DND-41 (cell line): ENCODE measurements around the gene TMEM242.

Experiments
- ATAC-seq: fragments of 200-7000 bp; cut with Tn5 transposase; 3 replicates; pipeline ENCODE4 v1.9.1; 2021; ENCODE audit warnings: low read depth; ENCODE audit not compliant: insufficient read depth
- DNase-seq: peaks from one replicate; pipeline ENCODE4 v3.0.0-alpha.2; 2020
- H2AFZ ChIP-seq: 2 replicates; pipeline ENCODE4 v1.6.0; 2012; ENCODE audit warnings: low read depth, low read length
- H3K27ac ChIP-seq: 2 replicates; pipeline ENCODE4 v1.5.1; 2012; ENCODE audit warnings: low read length, inconsistent platforms
- H3K27me3 ChIP-seq: fragments of 200-600 bp; sonication (generic); 2 replicates; pipeline ENCODE4 v1.6.0; 2012; ENCODE audit warnings: low read length, mild to moderate bottlenecking, inconsistent platforms; ENCODE audit not compliant: insufficient read depth, poor library complexity
- H3K36me3 ChIP-seq: 2 replicates; pipeline ENCODE4 v1.5.1; 2012; ENCODE audit warnings: low read length, inconsistent platforms; ENCODE audit not compliant: insufficient read depth
- H3K4me1 ChIP-seq: 2 replicates; pipeline ENCODE4 v1.5.1; 2012; ENCODE audit warnings: mild to moderate bottlenecking, low read length; ENCODE audit not compliant: insufficient read depth
- H3K4me2 ChIP-seq: 2 replicates; pipeline ENCODE4 v1.6.0; 2012; ENCODE audit warnings: mild to moderate bottlenecking, moderate library complexity, low read length, inconsistent platforms; ENCODE audit not compliant: insufficient read depth
- H3K4me3 ChIP-seq, 2 experiments: fragments of 200-600 bp in 1 of 2; shearing (Covaris generic) in 1 of 2; 2 replicates each; pipeline ENCODE4 v1.5.1; 2012 to 2016; ENCODE audit warnings: inconsistent platforms in 2 of 2, low read length in 2 of 2, mild to moderate bottlenecking in 2 of 2, low read depth in 1 of 2, moderate library complexity in 1 of 2
- H3K79me2 ChIP-seq: 2 replicates; pipeline ENCODE4 v1.6.0; 2012; ENCODE audit warnings: low read length, inconsistent platforms; ENCODE audit not compliant: insufficient read depth
- H3K9ac ChIP-seq: 2 replicates; pipeline ENCODE4 v1.6.0; 2012; ENCODE audit warnings: low read depth, mild to moderate bottlenecking, inconsistent platforms, low read length, moderate library complexity
- H3K9me3 ChIP-seq: 2 replicates; pipeline ENCODE4 v1.5.1; 2012; ENCODE audit warnings: low read length, moderate library complexity, mild to moderate bottlenecking, inconsistent platforms; ENCODE audit not compliant: insufficient read depth, severe bottlenecking
- H4K20me1 ChIP-seq: 2 replicates; pipeline ENCODE4 v1.6.0; 2012; ENCODE audit warnings: low read length; ENCODE audit not compliant: insufficient read depth
- CTCF ChIP-seq: IDR thresholded peaks from 2 replicates; pipeline ENCODE4 v1.5.1; 2012; ENCODE audit warnings: borderline replicate concordance, low read length, moderate library complexity, mild to moderate bottlenecking; ENCODE audit not compliant: poor library complexity, severe bottlenecking; ENCODE audit errors: extremely low read depth
- EZH2 ChIP-seq: IDR thresholded peaks from 3 replicates; pipeline ENCODE4 v1.6.1; 2012; ENCODE audit warnings: borderline replicate concordance, low read depth, mild to moderate bottlenecking, moderate library complexity, low read length, inconsistent platforms; ENCODE audit not compliant: severe bottlenecking

TMEM242 gene

GRCh38 chr6:157265186-157265585 lies 58.1 kb downstream of the TMEM242 start:
- H3K9me3 ChIP-seq, result peaks cover 3% of the 10 kb centered on the region
- H2AFZ ChIP-seq, result no peak overlapping the region
- no peaks in the 10 kb centered on the region for H3K36me3 ChIP-seq
- TF ChIP-seq EZH2 (no peak), CTCF (no peak)
- H3K27ac ChIP-seq, result no peak overlapping the region
- H3K9ac ChIP-seq, result no peak overlapping the region
- no peak overlapping the region for H3K4me2 ChIP-seq
- no peaks in the 10 kb centered on the region for H3K4me1 ChIP-seq
- 0 out of 2 replicates have a peak, but pooled peaks cover 3% of the 10 kb centered on the region for H4K20me1 ChIP-seq
- no peak overlapping the region for H3K4me3 ChIP-seq
- peaks cover 3% of the 10 kb centered on the region for H3K27me3 ChIP-seq
- no peaks in the 10 kb centered on the region for H3K79me2 ChIP-seq
- ATAC-seq (no peak), DNase-seq (no peak)

- Histone ChIP-seq H3K4me2 (no peak overlapping the region), H2AFZ (no peak overlapping the region), H3K79me2 (no peaks in the 10 kb centered on the region), H3K36me3 (no peaks in the 10 kb centered on the region), H3K27ac (no peak overlapping the region), H3K4me3 (no peak overlapping the region), H4K20me1 (0 out of 2 replicates have a peak, but pooled peaks cover 3% of the 10 kb centered on the region), H3K9ac (no peak overlapping the region), H3K9me3 (no peaks in the 10 kb centered on the region), H3K4me1 (no peaks in the 10 kb centered on the region), H3K27me3 (peaks cover 3% of the 10 kb centered on the region)
- TF ChIP-seq CTCF (no peak), EZH2 (no peak)
- ATAC-seq (no peak), DNase-seq (no peak)
Measured at GRCh38 chr6:157264701-157265100, 58.6 kb downstream of the TMEM242 start.

- ATAC-seq, result no peak
- Histone ChIP-seq H3K4me2 (no peak overlapping the region), H3K4me3 (no peak overlapping the region), H3K9me3 (no peaks in the 10 kb centered on the region), H4K20me1 (0 out of 2 replicates have a peak, but pooled peaks cover 3% of the 10 kb centered on the region), H3K4me1 (no peaks in the 10 kb centered on the region), H3K27ac (no peak overlapping the region), H3K36me3 (no peaks in the 10 kb centered on the region), H3K79me2 (no peaks in the 10 kb centered on the region), H3K27me3 (peaks cover 3% of the 10 kb centered on the region), H3K9ac (no peak overlapping the region), H2AFZ (no peak overlapping the region)
- DNase-seq, result no peak
- TF ChIP-seq EZH2 (no peak), CTCF (no peak)
Measured at GRCh38 chr6:157263881-157264397, 59.4 kb downstream of the TMEM242 start.

GRCh38 chr6:157263146-157263545 lies 60.2 kb downstream of the TMEM242 start:
- no peak overlapping the region for H3K9ac ChIP-seq
- no peak overlapping the region for H3K4me3 ChIP-seq
- no peak overlapping the region for H3K4me2 ChIP-seq
- no peak for TF ChIP-seq EZH2
- TF ChIP-seq CTCF, result no peak
- DNase-seq, result no peak
- no peak for ATAC-seq
- H3K27me3 ChIP-seq, result peaks cover 3% of the 10 kb centered on the region
- H3K79me2 ChIP-seq, result no peaks in the 10 kb centered on the region
- 0 out of 2 replicates have a peak, but pooled peaks cover 3% of the 10 kb centered on the region for H4K20me1 ChIP-seq
- no peak overlapping the region for H2AFZ ChIP-seq
- no peak overlapping the region for H3K27ac ChIP-seq
- no peaks in the 10 kb centered on the region for H3K9me3 ChIP-seq
- H3K4me1 ChIP-seq, result no peaks in the 10 kb centered on the region
- H3K36me3 ChIP-seq, result no peaks in the 10 kb centered on the region
